HUES48 (cell line): ENCODE measurements around the gene MICU1.

ENCODE experiments used
- H3K27ac ChIP-seq: one replicate; pipeline ENCODE4 v1.7.0; 2013; ENCODE audit warnings: low read depth, low read length, inconsistent platforms
- H3K27me3 ChIP-seq: 2 replicates; pipeline ENCODE4 v1.6.1; 2013; ENCODE audit warnings: mild to moderate bottlenecking, low read length; ENCODE audit not compliant: control insufficient read depth, insufficient read depth
- H3K36me3 ChIP-seq: 2 replicates; pipeline ENCODE4 v1.6.1; 2013; ENCODE audit warnings: low read length; ENCODE audit not compliant: control insufficient read depth, insufficient read depth
- H3K4me1 ChIP-seq: 2 replicates; pipeline ENCODE4 v1.6.1; 2013; ENCODE audit warnings: mild to moderate bottlenecking, low read length; ENCODE audit not compliant: control insufficient read depth, insufficient read depth
- H3K4me3 ChIP-seq: 2 replicates; pipeline ENCODE4 v1.5.1; 2013; ENCODE audit warnings: mild to moderate bottlenecking, low read depth, low read length
- H3K9ac ChIP-seq: 2 replicates; pipeline ENCODE4 v1.6.1; 2013; ENCODE audit warnings: mild to moderate bottlenecking, low read depth, low read length, moderate library complexity
- H3K9me3 ChIP-seq: 2 replicates; pipeline ENCODE4 v1.6.1; 2013; ENCODE audit warnings: low read length; ENCODE audit not compliant: control insufficient read depth, insufficient read depth

MICU1 gene

DNA sequence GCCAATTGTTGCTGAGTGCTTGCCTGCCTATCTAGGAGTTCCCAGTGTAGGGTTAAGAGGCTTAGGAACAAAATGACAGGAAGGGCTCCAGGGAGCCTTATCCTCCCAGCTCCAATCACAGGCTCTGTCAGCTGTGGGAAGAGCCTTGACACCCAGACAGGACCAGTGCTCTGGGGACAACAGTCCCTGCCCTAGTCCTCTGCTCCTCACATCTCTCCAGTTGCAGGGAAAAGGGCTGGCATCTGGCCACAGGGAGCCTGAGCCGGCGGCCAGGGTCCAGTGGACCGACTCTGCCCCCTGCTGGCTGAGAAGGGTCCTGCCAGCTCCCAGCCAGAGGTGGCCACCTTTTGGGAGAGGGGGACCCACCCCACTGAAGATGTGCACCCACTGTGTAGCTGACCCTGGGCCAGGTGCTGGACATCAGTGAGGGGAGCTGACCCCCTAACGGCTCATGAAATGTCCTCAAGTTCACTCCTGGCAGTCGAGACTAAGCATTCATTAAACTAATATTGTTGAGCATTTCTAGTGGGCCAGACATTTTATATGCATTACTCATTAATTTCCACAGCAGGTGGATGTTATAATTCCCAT lies 288.7 kb downstream of the MICU1 start:
- H3K4me3 ChIP-seq: no peak overlapping the region
- peaks cover 51% of the 10 kb centered on the region for H3K36me3 ChIP-seq
- no peak overlapping the region for H3K9ac ChIP-seq
- no peaks in the 10 kb centered on the region for H3K9me3 ChIP-seq
- no peaks in the 10 kb centered on the region for H3K27me3 ChIP-seq
- no peak overlapping the region for H3K27ac ChIP-seq
- peaks cover 5% of the 10 kb centered on the region; the same call in 1 of the 2 replicates for H3K4me1 ChIP-seq

DNA sequence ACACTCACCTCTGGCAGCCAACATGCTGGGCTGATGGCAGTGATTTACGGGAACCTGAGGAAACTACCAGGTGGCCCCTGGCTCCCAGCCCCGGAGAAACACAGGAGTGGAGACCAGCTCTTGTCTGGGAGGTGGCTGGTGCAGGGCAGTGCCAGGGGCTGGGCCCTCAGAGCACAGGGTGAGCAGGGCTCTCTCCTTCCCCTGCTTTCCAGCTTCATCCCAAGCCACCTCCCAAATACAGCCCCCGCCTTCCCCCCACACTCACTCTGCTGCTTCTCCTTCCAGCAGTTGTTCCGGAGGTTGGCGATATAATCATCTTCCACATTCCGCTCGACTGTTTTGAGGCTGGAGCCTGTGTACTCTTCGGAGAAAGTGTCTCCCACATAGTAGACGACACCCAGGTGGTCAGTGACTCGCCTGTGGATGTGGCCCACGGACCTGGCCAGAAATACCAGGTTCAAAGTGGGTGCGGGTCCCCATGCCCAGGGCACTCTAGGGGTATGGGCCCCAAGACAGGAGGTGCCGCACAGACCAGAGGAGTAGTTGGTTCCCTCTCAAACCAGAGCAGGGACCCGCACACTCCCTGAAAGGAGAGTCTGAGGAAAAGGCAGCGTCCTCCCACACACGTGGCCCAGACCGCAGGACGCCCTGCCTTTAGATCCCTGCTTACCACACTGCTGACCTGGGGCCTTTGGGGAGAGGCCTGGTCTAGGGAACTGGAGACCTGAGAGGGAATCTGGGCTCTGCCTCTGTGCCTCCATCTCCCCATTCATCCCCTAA lies 289.4 kb downstream of the MICU1 start:
- Histone ChIP-seq H3K9ac (no peak overlapping the region), H3K9me3 (no peaks in the 10 kb centered on the region), H3K36me3 (peaks cover 47% of the 10 kb centered on the region), H3K27ac (no peak overlapping the region), H3K4me3 (no peak overlapping the region), H3K4me1 (peaks cover 8% of the 10 kb centered on the region), H3K27me3 (no peaks in the 10 kb centered on the region)

GRCh38 chr10:72335394-72336258 lies 290.3 kb downstream of the MICU1 start:
- Histone ChIP-seq H3K27me3 (no peaks in the 10 kb centered on the region), H3K4me1 (peaks cover 15% of the 10 kb centered on the region), H3K36me3 (peaks cover 45% of the 10 kb centered on the region), H3K9me3 (no peaks in the 10 kb centered on the region), H3K27ac (no peak overlapping the region), H3K4me3 (no peak overlapping the region), H3K9ac (no peak overlapping the region)

DNA sequence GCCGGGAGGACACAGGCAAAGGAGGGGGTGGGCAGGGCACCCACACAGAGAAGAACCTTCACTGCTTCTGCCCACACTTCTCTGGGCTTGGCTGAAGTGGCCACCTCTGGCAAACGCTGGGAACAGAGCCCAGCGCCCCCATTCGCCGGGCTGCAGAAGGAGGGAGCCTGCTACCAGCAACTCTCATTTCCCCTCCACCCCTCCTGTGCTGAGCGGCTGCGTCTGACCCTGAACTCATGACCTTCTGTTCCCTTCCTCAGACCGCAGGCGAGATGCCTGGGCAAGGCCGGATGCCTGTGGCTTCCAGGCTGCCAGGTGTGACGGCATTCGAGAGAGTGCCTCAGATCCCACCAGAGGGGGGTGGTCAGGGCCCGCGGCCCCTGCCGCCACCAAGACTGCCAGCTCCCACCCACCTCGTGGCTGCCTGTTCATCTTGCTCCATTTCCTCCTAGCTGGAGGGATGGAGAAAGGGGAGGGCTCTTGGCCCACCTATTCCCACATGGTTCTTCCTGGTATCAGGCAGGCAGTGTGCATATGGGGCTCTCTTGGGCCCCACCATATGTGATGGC lies 291.0 kb downstream of the MICU1 start:
- H3K4me3 ChIP-seq: no peak overlapping the region
- H3K4me1 ChIP-seq: peaks cover 16% of the 10 kb centered on the region
- no peaks in the 10 kb centered on the region for H3K27me3 ChIP-seq
- H3K27ac ChIP-seq: no peak overlapping the region
- H3K36me3 ChIP-seq: peaks cover 43% of the 10 kb centered on the region
- H3K9ac ChIP-seq: no peak overlapping the region
- H3K9me3 ChIP-seq: no peaks in the 10 kb centered on the region

GRCh38 chr10:72334196-72334824 lies 291.6 kb downstream of the MICU1 start:
- no peaks in the 10 kb centered on the region for H3K27me3 ChIP-seq
- H3K36me3 ChIP-seq: peaks cover 41% of the 10 kb centered on the region
- peaks cover 20% of the 10 kb centered on the region for H3K4me1 ChIP-seq
- no peak overlapping the region for H3K4me3 ChIP-seq
- H3K9me3 ChIP-seq: no peaks in the 10 kb centered on the region
- H3K27ac ChIP-seq: no peak overlapping the region
- no peak overlapping the region for H3K9ac ChIP-seq

DNA sequence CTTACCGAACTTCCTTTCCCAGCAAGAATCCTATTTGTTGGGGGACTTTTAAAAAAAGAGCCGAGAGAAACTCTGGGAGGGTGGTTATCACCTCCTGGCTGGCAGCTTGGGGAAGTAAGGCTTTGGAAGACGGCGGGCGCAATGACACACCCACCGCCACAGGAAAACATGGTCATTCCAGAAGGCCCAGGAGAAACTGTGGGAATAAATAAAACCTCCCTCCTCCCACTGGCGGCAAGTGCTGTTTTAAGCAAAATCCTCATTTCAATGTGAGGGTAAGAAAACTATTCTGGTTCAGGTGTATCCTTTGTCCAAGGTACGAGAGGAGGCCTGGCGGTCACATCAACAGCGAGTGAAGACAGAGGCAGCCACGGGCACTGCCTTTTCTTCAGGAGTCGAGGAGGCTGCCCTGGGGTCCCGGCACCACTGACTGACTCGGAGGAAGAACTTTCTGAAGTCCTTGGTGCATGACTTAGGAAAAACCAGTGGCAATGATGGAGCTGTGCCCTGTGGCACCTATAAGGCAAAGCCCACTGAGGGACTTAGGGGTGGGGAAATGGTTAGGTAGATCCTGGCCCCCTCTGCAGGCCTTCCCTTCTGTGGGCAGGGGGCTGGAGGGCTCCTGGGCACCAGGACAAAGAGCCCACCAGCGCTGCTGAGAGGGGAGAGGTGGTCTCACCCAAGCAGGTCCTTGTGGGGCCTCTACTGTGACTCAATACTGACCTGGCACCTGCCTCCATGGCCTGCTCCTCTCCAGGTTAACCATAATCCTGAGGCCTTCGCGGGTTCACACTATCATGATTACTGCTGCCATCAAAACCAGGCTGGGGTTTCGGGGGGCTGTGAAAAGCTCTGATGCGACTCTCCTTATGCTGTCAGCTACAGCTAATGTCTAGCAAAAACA lies 292.5 kb downstream of the MICU1 start:
- Histone ChIP-seq H3K4me1 (peaks cover 26% of the 10 kb centered on the region), H3K36me3 (peaks cover 35% of the 10 kb centered on the region), H3K9ac (no peak overlapping the region), H3K4me3 (no peak overlapping the region), H3K9me3 (no peaks in the 10 kb centered on the region), H3K27me3 (no peaks in the 10 kb centered on the region), H3K27ac (no peak overlapping the region)

DNA sequence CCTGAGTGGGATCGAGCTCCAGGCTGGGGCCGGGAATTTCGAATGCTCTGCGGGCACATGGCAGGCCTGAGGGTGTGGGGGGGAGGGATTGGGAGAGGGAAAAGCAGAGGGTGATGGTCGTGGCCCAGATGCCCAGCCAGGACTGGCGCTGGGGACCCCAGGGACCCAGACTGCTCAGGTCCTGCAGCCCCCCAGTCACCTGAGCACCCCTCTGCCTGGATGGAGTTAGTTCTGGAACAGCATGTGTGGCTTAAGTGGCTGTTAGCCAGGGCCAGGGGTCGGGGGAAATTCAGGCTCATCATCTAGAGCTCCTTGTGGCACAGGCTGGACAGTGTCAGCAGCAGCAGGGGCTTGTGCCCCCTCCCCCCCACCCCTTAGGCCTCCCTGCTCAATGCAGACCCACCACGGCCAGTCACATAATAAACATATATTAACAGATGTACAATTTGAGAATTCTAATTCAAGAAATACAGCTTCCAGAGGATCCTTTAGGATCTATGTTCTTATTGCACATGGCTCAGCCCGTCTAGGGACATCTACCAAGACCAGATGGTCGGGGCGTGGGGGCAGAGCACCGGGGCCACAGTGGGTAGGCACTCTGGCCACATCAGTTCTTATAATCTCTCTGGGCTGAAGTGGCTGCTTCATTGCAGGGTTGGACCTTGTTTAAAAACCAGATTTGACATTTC lies 293.3 kb downstream of the MICU1 start:
- H3K27me3 ChIP-seq: no peaks in the 10 kb centered on the region
- peak overlapping the region; percentile 60 for H3K27ac ChIP-seq
- H3K4me1 ChIP-seq: peaks cover 26% of the 10 kb centered on the region
- peaks cover 28% of the 10 kb centered on the region for H3K36me3 ChIP-seq
- H3K4me3 ChIP-seq: no peak overlapping the region
- no peaks in the 10 kb centered on the region for H3K9me3 ChIP-seq
- H3K9ac ChIP-seq: no peak overlapping the region

DNA sequence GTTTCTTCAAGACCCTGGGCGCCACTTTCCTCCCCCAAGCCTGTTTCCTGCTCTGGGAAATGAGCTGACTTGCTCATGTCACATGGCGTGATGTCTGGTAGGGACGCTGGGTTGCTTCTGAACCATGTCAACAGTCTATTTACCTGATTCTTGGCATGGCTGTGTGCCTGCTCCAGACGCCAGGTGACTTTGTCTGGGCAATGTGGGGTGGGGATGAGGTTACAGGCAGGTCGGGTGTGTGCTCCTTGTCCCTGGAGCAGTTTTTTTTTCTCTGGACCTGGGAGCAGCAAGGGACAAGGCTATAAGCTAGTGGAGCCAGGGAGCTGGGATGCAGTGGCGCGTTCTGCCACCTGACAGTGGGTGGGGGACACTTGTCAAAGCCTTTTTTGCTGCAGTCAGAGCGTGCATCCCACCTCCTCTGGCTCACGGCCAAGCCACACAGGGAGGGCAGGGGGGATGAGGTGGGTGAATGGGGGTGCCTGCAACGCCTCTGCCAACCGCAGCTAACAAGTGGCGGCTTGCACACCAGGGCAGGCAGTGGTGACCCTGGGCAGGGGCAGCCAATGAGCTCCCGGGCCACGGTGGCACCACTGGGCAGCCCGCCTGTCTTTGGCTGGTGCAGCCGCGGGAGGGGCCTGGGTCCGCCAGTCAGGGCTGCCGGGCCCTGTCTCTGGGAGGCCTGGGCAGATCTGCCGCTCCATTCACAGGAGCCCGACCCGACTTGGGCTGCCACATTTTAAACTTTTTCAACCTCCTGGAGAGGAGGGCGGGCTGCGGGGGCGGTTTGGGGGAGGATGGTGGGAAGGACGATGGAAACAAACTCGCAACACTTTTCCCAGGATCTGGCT lies 294.1 kb downstream of the MICU1 start:
- Histone ChIP-seq H3K27ac (peak overlapping the region; percentile 60), H3K4me3 (no peak overlapping the region), H3K9ac (no peak overlapping the region), H3K9me3 (no peaks in the 10 kb centered on the region), H3K27me3 (no peaks in the 10 kb centered on the region), H3K4me1 (peaks cover 26% of the 10 kb centered on the region), H3K36me3 (peaks cover 25% of the 10 kb centered on the region)

GRCh38 chr10:72330069-72330426 lies 295.8 kb downstream of the MICU1 start:
- Histone ChIP-seq H3K9ac (no peak overlapping the region), H3K27ac (no peak overlapping the region), H3K36me3 (peaks cover 10% of the 10 kb centered on the region; the same call in 1 of the 2 replicates), H3K27me3 (no peaks in the 10 kb centered on the region), H3K4me3 (no peak overlapping the region), H3K4me1 (peaks cover 31% of the 10 kb centered on the region), H3K9me3 (no peaks in the 10 kb centered on the region)
